SK-N-SH treated with all-trans-retinoic acid at 6 μM for 48 hours (cell line): ENCODE measurements around the gene DBF4.

Experiments
- ARNTL ChIP-seq: fragments of 450-650 bp; formaldehyde crosslinking; IDR thresholded peaks from 2 replicates; pipeline ENCODE4 v1.5.0; 2020; ENCODE audit warnings: low read depth, mild to moderate bottlenecking, moderate library complexity, borderline replicate concordance
- BACH2 ChIP-seq: fragments of 250-450 bp; sonication (Bioruptor Pico); IDR thresholded peaks from 2 replicates; pipeline ENCODE4 v1.9.0; 2021; ENCODE audit warnings: mild to moderate bottlenecking, borderline replicate concordance
- CSRNP3 ChIP-seq: fragments of 250-450 bp; sonication (Bioruptor Pico); IDR thresholded peaks from 2 replicates; pipeline ENCODE4 v1.5.1; 2021; ENCODE audit warnings: mild to moderate bottlenecking, moderate library complexity
- ESRRG ChIP-seq: fragments of 250-450 bp; sonication (Bioruptor Pico); IDR thresholded peaks from 2 replicates; pipeline ENCODE4 v1.6.1; 2021; ENCODE audit warnings: mild to moderate bottlenecking
- TCF4 ChIP-seq: fragments of 250-450 bp; sonication (Bioruptor Pico); IDR thresholded peaks from 2 replicates; pipeline ENCODE4 v1.8.0; 2021; ENCODE audit warnings: mild to moderate bottlenecking, moderate library complexity, borderline replicate concordance
- TOX ChIP-seq: fragments of 250-450 bp; sonication (Bioruptor Pico); IDR thresholded peaks from 2 replicates; pipeline ENCODE4 v1.8.0; 2021; ENCODE audit warnings: mild to moderate bottlenecking, moderate library complexity, borderline replicate concordance
- ZNF565 ChIP-seq: fragments of 450-650 bp; formaldehyde crosslinking; conservative IDR thresholded peaks from 2 replicates; pipeline ENCODE4 v1.5.0; 2020; ENCODE audit warnings: low read depth, mild to moderate bottlenecking, moderate library complexity
- ZNF8 ChIP-seq: fragments of 450-650 bp; formaldehyde crosslinking; IDR thresholded peaks from 2 replicates; pipeline ENCODE4 v1.5.0; 2020; ENCODE audit warnings: mild to moderate bottlenecking, moderate library complexity

- TF ChIP-seq TOX (CRISPR knock-in tag): no peak
- no peak for TF ChIP-seq ESRRG (CRISPR knock-in tag)
- no peak for TF ChIP-seq TCF4 (CRISPR knock-in tag)
- no peak for TF ChIP-seq ZNF565
- TF ChIP-seq ZNF8: no peak
- TF ChIP-seq ARNTL (CRISPR knock-in tag): no peak
- TF ChIP-seq CSRNP3 (CRISPR knock-in tag): no peak
- no peak for TF ChIP-seq BACH2 (CRISPR knock-in tag)
These were observed 3.9 kb upstream of the DBF4 start for GRCh38 chr7:87872346-87872745.
